GM19351 (cell line): ENCODE data around the gene STK4.
"Not testable (repeated sequence)": the region's sequence is repeated elsewhere in the genome, so short reads cannot be mapped to it uniquely, and the experiment has no call there.

Experiments used
- ATAC-seq: cut with Tn5 transposase; IDR thresholded peaks from one replicate; pipeline ENCODE4 v1.9.1; 2021; ENCODE audit warnings: mild to moderate bottlenecking, moderate library complexity; ENCODE audit not compliant: unreplicated experiment

STK4 gene

DNA sequence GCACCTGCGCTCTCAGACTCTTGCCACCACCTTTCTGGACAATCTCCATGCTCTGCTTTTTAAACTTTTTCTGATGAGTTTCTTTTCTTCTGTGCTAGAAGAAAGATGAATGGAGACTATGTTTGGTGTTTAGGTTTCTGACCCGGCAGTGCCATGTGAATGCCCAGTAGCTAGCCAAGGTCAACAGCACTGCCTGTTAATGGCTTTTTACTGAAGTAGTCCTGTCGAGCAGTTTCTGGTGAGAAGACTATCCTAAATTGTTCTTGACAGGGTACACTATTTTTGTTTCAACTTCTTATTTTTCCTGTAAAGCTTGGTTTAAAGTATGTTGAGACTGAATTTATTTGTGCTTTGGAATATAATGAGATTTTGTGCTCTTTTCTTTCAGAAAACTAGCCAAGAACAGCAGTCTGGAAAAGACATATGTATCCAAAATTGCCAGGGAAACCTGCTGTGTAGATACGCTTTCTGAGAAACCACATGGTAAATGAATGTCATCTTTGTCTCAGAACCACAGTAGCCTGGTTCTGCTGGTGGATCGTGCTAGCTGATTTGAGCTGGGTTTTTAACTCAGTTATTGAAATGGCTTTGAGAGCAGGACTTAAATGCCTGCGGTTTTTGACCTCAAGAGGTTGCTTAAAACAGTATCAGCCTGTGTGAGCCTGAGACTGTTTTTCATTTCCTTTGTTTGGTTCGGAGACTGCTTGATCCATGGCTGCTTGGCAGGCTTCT lies 86.6 kb downstream of the STK4 start:
- ATAC-seq, result no peak

DNA sequence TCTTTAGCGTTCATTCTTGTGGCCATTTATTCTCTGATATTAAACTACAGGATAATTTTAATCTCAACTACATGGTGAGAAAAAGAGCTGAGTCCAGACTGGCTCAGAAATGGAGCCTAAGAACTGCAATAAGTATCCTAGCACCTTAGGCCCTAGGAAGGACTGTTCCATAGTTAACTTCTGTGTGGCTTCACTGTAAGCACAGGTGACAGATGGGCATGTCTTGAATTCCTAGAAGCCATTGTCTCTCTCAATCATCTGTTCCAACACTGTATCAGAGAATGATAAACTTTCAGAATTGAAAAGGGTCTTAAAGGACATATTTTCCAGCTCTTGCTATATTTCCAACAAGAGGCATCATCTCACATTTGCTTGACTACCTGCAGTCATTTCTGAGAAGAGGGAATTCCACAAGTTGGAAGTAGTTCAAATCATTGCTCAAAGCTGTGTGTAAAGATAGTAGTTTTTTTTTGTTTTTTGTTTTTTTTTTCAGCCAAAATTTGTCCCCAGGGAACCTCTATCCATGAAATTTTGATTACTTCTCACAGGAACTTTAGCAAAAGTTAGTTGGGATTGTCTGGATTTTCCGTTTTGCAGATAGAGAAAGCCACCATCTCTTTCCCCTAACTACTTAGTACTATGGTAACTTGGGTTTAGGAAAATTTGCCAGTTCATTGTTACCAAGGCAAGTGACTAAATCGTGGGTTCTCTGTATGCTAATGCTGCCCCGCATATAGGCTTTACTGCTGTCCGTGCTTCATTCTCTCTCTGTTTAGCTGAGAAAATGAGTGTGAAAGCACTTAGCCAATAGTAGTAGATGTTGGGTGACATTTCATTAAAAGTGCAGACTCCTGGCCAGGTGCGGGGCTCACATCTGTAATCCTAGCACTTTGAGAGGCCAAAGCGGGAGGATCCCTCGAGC lies 87.4 kb downstream of the STK4 start:
- no peak for ATAC-seq

DNA sequence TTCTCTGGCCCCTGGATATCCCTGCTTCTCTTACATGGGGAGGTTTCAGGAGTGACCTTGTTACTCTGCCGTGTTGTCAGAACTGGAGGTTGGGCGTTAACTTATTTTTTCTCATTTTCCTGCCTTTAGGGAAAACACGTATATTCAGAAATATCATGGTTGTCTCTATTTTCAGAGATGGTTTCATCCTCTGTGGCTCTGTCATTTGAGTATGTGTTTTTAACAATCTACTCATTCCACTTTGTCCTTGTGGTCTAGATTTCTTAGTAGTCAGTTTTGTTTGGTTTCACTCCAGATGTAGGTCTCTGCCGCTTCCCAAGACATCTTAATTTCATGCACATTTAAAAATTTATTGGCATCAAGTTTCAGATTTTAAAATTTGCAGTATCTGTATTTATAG lies 88.7 kb downstream of the STK4 start:
- no peak for ATAC-seq

DNA sequence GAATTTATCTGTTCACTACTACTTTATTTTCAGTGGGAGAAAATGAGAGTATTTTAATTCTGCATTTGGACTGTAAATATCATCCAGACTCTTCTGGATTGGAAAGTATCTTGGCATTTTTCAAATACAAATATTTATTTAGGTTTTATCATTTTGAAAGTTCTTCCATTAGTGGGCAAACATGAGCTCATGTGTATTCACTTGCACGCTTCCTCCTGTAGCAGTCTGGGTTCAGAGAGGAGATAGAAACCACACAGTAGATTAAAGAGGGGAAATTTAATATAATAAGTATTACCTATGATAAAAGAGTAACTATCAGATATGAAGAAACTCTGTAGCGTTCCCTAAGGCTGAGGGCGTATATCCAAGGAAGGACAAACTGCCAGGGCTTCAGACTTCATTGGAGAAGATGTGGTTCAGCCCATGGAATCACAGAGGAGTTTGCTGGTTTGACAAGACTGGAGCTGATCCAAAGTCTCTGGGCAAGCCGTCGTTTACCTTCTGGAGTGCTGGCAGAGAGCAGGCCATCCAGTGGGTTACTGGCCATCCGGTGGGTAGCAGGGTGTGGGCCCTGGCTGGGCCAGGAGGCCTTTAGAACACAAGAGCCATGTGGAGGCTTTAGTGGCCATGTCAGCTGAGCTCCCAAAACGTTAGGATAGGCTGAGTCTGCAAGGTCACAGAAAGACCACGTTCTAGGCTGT lies 90.3 kb downstream of the STK4 start:
- ATAC-seq, result no peak

DNA sequence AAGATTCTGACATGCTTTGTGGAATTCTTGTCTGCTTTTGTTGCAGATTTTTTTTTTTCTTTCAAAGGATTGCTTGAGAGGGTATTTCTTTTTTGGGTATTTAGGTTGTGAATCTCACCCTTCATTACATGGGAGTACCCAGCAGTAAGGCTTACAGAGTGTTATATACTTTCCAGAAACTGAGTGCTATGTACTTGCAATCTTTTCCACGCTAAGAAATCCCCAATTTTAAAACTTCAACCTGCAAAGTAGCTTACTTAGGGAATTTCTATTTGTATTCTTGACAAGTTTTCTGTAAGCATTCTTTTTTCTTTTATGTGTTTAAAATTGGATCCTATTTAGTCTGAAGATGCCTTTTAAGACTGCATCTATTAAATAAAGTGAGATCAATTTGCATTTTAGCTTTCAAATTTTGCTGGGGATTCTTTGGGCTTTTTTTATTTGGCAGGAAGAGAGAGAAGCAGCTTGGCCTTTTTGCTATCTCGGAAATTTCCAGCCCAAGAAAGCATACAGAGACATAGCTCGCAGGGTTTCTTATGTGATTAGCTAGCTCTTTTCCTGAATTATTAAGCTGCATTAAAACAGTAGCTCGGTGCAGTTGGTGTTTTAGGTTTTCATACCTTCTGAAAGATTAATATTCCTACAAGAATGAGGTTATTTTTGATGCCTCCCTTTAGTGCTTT lies 92.0 kb downstream of the STK4 start:
- ATAC-seq, result no peak

DNA sequence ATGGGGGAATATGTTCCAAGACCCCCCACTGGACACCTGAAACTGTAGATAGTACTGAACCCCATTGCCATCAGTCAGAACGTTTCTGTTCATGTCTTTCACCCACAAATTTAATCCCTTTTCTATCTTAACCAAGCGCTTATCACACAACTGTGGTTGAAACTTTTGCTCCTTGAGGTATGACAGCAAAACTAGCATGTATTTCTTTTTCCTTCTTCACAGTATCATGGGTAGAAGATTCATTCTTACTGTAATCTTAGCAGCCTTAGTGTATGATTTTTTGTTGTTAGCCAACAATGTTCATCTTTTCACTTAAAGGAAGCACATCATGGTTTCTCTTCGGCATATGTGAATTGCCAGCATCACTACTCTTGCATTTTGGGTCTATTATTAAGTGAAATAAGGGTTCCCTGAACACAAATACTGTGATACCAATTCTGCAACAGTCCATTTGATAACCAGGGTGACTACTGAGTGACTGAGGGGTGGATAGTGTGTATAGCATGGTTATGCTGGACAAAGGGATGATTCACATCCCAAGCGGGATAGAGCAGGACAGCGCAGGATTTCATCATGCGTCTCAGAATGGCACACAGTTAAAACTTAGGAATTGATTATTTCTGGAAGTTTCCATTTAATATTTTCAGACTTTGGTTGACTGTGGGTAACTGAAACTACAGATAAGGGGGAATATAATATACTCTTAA lies 92.9 kb downstream of the STK4 start:
- no peak for ATAC-seq

DNA sequence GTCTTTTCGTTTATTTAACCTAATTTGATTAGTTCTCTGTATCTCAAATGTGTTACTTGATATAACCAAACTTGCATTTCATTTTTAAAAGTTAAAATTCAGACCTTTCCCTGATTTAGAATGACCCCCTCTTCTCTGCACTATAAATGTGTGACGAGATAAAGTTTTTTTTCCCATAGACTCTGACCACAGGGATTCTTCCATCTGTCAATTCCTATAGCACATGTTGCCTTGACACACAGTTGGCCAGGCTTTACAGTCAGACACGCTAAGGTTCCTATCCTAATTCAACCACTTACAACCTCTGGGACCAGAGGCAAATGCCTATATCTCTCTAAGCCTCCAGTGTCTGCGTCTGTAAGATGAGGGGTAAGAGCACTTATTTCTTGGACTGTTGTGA lies 94.0 kb downstream of the STK4 start:
- no peak for ATAC-seq

DNA sequence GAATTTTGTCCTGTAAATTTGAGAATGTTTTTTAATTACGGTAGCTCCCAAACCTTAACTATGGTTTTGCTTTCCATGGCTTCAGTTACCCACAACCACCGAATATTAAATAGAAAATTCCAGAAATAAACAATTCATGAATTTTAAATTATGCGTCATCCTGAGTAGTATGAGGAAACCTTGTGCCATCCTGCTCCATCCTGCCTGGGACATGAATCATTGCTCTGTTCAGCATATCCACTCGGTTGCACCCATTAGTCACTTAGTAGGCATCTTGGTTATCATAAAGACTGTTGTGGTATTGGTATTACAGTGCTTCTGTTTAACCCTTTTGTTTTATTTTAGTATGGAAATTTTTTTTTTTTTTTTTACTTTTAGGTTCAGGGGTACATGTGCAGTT lies 94.9 kb downstream of the STK4 start:
- no peak for ATAC-seq

DNA sequence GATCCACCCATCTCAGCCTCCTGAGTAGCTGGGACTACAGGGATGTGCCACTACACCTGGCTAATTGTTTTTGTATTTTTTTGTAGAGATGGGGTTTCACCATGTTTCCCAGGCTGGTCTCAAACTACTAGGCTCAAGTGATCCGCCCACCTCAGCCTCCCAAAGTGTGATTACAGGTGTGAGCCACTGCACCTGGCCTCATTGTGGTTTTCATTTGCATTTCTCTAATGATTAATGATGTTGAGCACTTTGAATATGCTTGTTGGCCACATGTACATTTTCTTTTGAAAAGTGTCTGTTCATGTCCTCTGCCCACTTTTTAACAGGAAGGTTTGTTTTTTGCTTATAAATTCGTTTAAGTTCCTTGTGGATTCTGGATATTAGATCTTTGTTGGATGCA lies 96.8 kb downstream of the STK4 start:
- ATAC-seq, result not testable (repeated sequence)

DNA sequence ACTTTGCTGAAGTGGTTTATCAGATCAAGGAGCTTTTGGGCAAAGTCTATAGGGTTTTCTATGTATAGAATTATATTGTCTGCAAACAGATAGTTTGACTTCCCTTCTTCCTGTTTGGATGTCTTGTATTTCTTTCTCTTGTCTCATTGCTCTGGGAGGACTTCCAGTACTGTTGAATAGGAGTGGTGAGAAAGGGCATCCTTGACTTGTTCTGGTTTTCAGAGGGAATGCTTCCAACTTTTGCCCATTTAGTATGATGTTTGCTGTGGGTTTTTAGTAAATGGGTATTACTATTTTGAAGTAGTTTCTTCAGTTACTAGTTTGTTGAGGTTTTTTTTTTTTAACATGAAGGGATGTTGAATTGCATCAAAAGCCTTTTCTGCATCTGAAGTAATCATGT lies 98.5 kb downstream of the STK4 start:
- no peak for ATAC-seq

DNA sequence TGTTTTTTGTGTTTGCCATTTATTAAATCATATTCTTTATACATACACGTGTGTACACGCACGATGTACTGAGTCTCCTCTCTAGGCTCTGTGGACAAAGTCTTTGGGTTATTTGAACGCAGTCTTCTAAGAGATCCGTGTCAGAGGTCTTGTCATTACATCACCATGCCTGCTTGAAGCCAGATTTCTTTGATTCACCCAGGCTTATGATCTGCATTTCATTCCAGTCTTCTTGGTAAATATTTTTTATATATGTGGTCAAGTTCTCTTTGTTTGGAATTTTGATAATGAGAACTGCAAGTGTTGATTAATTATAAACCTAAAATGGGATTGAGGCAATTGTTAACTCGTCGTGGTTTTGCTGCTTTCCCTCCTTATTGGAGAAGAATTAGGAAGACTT lies 100.1 kb downstream of the STK4 start:
- ATAC-seq, result no peak

DNA sequence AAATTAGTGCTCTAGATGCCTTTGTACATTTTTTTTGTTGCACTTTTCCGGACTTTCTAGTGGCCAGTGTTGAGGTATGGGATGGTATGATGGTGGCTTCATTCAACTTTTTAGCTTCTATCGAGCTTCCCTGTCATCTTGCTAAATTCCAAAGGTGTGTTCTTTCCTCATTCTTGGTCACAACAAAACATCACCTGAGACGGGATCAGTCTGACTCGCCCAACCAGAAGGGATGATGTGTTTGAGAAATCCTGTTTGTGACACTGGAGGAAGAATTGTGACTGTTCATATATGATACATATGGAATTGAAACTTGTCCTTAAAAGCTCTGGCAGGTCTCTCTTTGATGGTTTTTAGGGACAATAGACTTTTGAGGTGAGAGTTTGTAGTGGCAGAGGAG lies 100.8 kb downstream of the STK4 start:
- ATAC-seq, result no peak

DNA sequence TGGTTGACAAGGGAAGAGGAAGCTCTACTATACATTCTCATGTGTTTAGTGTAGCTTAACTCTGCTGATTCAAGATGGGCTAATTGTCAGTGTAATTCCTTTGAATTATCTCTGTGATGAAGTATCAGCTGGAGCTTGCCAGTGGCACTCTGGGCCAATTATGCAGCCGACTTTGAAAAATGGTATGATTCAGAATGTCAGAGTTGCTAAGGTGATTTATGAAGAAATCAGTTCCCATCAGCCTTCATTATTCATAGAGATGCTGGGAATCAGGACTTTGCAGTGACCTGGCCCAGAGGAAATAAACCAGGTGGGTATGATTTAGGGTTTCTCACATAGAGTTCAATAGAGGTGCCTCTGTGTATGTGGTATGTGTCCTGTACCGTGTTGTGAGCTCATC lies 101.2 kb downstream of the STK4 start:
- no peak for ATAC-seq

DNA sequence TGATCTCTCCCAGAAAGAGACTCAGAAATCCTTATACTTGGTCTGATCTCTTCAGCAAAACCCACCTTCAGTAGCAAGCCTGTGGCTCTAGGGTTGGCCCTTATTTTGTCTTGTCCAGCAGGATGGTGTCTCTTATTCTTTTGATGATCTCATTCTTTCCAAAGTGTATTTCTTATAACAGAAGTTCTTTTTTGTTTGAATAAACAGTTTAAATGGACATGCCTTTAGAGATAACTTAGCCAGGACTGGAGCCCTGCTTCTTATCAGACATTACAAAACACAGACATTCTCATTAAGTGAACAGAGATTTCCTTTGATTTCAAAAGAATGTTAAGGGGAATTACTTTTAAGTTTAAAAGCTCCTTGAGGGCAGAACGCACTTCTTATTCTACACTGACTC lies 102.9 kb downstream of the STK4 start:
- ATAC-seq, result no peak

DNA sequence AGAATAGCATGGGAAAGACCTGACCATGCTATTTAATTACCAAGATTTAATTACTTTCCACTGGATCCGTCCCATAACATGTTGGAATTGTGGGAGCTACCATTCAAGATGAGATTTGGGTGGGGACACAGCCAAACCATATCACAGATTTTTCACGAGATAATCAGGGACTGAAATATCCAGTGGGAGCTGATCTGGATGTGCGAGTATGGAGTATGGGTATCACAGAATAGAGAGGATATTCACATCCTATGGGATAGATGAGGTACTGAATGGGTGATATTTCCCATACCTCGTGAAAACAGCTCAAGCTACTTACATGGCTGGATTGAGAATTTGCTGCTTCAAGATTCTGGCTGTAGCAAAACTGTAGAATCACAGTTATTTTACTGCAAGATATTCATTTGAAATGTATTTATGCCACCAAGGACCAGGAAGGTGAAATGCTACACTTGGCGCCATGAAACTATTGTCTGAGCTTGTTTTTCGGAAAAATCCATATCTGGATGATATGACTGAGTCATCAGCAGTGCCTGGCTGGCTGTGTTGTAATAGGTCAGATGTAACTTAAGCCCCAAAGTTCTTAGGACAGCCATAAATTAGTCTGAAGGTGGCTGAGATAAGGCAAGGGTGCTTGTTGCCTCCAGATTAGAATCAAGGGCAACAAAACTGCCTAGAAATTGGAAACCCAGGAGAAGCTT lies 104.8 kb downstream of the STK4 start:
- ATAC-seq, result no peak

DNA sequence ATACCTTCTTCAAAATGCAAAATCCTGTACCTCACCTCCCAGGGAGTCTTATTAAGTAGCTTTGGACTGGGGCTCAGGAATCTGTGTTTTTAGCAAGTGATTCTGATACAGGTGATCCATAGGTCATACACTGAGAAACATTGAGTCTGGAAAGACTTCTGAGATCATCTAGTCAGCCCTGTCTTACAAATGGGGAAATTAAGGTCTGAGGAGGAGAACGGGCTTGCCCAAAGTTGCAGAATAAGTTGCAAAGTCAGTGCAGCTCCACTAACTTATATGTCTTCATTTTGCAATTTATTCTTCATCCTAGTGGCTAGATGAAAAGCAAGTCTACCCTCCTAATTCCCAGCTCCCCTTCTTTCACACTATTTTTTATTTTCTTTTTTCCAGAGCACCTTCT lies 105.8 kb downstream of the STK4 start:
- ATAC-seq, result no peak

DNA sequence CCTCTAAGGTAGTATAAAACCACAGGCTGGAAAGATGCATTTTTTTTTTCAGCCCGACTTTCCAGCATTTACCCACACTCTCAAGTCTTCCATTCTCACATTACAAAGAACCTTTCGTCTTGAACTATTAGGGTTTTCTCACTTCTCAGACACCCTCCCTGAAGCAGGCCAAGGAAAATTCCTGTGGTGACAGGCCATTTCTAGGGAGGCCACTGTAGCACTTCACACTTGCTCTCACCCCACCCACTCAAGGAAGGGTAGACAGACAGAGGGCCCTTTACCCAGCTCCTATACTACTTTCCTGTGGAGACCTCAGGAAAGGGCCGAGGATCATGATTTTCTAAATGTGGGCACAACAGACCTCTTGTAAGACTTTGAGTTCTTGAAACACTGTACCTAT lies 106.9 kb downstream of the STK4 start:
- no peak for ATAC-seq

DNA sequence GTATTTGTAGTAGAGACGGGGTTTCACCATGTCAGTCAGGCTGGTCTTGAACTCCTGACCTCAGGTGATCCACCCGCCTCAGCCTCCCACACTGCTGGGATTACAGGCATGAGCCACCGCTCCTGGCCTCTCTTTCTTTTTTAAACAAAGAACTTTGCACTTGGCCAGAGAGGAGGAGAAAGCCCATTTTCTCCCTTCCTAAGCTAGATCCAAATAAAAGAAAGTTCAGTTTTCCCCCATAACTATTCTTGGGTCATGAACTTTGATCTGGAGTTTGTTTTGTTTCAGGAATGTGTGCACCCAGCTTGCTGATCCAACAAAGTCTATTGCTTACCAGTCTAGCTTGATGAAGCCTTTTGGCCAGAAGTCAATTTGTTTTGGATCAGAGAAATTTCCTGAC lies 111.2 kb downstream of the STK4 start:
- no peak for ATAC-seq

DNA sequence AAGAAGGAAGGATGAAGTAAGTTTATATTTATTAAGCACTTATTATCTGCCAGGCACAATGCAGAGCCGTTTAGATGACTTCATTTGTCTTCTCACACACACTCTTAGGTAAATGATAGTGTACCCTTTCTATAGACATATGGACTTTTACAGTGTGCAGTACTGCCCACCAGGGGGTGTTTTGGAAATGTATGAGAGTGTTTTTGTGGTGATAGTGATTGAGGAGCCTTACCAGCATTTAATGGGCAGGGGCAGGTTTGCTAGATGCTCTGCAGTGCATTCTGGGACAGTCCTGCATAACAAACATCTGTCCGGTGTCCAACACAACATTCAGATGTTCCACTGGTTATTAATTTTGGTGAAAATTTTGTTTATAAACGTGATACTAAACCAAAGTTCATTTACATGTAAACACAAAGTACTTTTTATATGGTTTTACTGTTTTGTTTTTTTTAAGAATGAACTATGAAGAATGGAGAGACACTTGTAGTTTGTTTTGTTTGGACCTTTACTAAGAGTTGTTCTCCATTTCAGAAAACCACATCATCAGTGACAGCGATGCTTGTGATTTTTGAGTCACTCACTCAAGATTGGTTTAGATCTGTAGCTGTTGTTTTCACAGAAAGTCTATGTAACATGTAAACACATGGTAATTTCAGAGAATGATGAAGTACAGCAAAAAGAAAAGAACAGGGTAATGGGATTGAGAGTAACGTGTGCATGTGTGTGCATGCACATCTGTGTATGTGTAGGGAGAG lies 114.7 kb downstream of the STK4 start:
- no peak for ATAC-seq
